22Rv1 (cell line): ENCODE measurements around the gene ASB3.

Source experiments
- ZFX ChIP-seq: fragments of 450-650 bp; IDR thresholded peaks from 2 replicates; pipeline ENCODE4 v1.6.1; 2017; ENCODE audit warnings: antibody characterized with exemption, borderline replicate concordance
- TF ChIP-seq, protein P1 (sequence below): fragments of 450-650 bp; IDR thresholded peaks from 2 replicates; pipeline ENCODE4 v1.5.1; 2017; ENCODE audit warnings: mild to moderate bottlenecking

GRCh38 chr2:53756644-53757043 is 30.1 kb downstream of the ASB3 start:
- TF ChIP-seq, protein P1, sequence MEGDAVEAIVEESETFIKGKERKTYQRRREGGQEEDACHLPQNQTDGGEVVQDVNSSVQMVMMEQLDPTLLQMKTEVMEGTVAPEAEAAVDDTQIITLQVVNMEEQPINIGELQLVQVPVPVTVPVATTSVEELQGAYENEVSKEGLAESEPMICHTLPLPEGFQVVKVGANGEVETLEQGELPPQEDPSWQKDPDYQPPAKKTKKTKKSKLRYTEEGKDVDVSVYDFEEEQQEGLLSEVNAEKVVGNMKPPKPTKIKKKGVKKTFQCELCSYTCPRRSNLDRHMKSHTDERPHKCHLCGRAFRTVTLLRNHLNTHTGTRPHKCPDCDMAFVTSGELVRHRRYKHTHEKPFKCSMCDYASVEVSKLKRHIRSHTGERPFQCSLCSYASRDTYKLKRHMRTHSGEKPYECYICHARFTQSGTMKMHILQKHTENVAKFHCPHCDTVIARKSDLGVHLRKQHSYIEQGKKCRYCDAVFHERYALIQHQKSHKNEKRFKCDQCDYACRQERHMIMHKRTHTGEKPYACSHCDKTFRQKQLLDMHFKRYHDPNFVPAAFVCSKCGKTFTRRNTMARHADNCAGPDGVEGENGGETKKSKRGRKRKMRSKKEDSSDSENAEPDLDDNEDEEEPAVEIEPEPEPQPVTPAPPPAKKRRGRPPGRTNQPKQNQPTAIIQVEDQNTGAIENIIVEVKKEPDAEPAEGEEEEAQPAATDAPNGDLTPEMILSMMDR: no peak
- no peak for TF ChIP-seq ZFX
